ENCODE data around the gene TLNRD1. TPM values are rescaled to one million over a fixed set of nuclear protein-coding genes. Genes with fewer than 3 reads are reported as not detected.

TLNRD1 gene
- total and polyA plus RNA-seq, 11 donors = 3.2 to 30.8 (median 7.9) TPM

DNA sequence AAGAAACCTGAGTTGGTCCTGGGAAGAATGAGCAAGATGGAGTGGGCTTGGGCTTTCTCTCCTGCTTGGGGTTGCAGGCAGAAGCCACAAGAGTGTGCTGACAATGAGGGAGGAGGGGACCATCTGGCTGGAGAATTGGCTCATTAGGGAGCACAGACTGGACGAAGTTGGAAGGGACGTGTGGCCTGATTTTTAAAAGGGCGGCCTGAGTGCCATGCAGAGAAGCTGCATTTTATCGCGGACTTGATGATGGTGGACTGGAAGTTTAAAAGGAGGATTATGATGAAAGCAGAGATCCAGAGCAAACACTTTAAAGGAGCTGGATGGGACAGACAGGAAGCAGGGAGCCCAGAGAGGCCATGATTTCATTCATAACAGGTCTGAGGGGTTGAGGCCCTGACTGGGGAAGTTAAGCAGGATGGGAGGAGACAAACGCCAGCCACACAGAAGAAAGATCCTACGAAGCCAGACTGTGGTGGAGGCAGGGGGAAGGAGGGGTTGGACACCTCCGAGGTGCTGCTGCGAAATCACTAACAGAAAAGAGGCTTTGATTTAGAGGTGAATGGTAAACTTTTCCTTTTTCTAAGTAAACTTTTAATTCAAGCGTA, 23.6 kb downstream of the TLNRD1 start:
- H3K4me3 ChIP-seq = no peak overlapping the region
- DNase-seq (peak in 2 of 5 donors; percentile 21 to 43), ATAC-seq (peak in 3 of 4 donors; percentile 40 to 51 (median 47))
- TF ChIP-seq POLR2A (IDR thresholded peaks at IDR 0.05) = no peak
- TF ChIP-seq, protein P1, sequence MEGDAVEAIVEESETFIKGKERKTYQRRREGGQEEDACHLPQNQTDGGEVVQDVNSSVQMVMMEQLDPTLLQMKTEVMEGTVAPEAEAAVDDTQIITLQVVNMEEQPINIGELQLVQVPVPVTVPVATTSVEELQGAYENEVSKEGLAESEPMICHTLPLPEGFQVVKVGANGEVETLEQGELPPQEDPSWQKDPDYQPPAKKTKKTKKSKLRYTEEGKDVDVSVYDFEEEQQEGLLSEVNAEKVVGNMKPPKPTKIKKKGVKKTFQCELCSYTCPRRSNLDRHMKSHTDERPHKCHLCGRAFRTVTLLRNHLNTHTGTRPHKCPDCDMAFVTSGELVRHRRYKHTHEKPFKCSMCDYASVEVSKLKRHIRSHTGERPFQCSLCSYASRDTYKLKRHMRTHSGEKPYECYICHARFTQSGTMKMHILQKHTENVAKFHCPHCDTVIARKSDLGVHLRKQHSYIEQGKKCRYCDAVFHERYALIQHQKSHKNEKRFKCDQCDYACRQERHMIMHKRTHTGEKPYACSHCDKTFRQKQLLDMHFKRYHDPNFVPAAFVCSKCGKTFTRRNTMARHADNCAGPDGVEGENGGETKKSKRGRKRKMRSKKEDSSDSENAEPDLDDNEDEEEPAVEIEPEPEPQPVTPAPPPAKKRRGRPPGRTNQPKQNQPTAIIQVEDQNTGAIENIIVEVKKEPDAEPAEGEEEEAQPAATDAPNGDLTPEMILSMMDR (IDR thresholded peaks at IDR 0.05) = no peak
- no peaks in the 10 kb centered on the region for H3K27me3 ChIP-seq
- intact Hi-C loops (cut with DNase I) = no loop called here
- peak overlapping the region in 11 of 12 donors; percentile 45 to 93 (median 67) for H3K27ac ChIP-seq
- H3K36me3 ChIP-seq = no peaks in the 10 kb centered on the region
- peaks cover 0 to 63% (median 29%) of the 10 kb centered on the region in 12 donors for H3K4me1 ChIP-seq
- 66 to 71% (median 69%) methylated on average over 10 of the region's 10 CpGs for WGBS, 4 donors
- H3K9me3 ChIP-seq = no peaks in the 10 kb centered on the region

DNA sequence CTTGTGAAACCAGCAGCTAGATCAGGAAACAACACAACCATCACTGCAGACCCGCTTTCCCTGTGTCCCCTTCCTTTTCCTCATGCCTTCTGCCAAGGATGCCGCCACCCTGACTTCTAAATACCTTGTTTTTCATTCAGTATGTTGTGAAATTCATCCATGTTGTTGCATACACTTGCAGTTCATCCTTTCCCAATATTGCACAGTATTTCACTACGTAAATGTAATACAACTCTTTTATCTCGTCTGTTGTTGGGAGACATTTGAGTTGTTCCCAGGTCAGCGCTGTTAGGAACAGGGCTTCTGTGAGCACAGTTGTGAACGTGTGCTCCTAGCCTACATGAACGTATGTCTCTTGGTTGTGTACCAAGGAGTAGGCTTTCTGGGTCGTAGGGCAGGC, 24.2 kb downstream of the TLNRD1 start:
- ATAC-seq = no peak
- peak overlapping the region in 7 of 12 donors; percentile 7 to 93 (median 74) for H3K27ac ChIP-seq

DNA sequence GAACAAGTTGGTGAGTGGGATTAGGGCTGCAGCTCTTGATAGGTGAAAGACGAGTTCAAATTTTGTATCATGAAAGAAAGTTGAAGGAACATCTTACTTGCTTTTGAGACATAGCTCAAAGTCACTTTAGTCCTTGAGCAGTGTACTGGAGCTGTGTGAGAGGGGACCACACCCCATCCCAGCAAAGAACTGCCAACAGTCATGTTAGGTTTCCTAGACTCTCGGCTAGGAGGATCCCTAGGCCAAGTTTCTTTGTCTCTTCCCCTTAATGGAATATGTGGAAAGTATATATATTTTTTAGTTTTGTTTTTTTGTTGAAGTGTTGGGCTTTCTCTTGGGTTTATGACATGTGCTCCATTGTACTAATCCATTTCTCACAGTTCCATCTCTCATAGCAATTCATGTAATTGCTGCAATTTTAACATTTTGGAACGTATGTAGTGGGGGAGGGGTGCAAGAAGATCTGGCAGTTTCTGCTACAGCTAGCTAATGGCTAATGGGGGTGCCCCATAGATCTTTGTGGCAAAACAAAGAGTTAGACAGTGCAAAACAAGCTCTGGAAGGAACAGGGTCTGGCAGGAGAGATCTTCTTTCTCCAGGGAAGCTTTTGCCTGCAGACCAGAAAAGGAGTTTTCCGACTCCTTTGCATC, 25.1 kb downstream of the TLNRD1 start:
- H3K27ac ChIP-seq = peak overlapping the region in 2 of 12 donors; percentile 83 to 93
- H3K4me1 ChIP-seq = peaks cover 0 to 78% (median 37%) of the 10 kb centered on the region in 12 donors
- no peak overlapping the region for H3K4me3 ChIP-seq
- H3K36me3 ChIP-seq = no peaks in the 10 kb centered on the region
- H3K9me3 ChIP-seq = no peaks in the 10 kb centered on the region
- DNase-seq (no peak), ATAC-seq (no peak)
- WGBS, 4 donors = 78 to 88% (median 86%) methylated on average over 4 of the region's 4 CpGs
- TF ChIP-seq, protein P1 (IDR thresholded peaks at IDR 0.05) = no peak
- no peak for TF ChIP-seq POLR2A (IDR thresholded peaks at IDR 0.05)
- no peaks in the 10 kb centered on the region for H3K27me3 ChIP-seq
- intact Hi-C loops (cut with DNase I) = loop anchor here in 1 of 10 donors (5.0 kb wide), 1 partner anchor 36 kb away; no protein-coding TSS in a partner anchor

More for the DNA sequence above, 24.2 kb downstream of the TLNRD1 start:
- H3K9me3 ChIP-seq = no peaks in the 10 kb centered on the region
- H3K4me3 ChIP-seq = no peak overlapping the region
- peaks cover 0 to 69% (median 31%) of the 10 kb centered on the region in 12 donors for H3K4me1 ChIP-seq
- intact Hi-C loops (cut with DNase I) = loop anchor here in 1 of 10 donors (5.0 kb wide), 1 partner anchor 37 kb away; no protein-coding TSS in a partner anchor
- 91 to 95% (median 93%) methylated on average over 8 of the region's 8 CpGs for WGBS, 4 donors
- no peaks in the 10 kb centered on the region for H3K27me3 ChIP-seq
- DNase-seq = no peak
- H3K36me3 ChIP-seq = no peaks in the 10 kb centered on the region
- no peak for TF ChIP-seq POLR2A (IDR thresholded peaks at IDR 0.05)
- TF ChIP-seq, protein P1 (IDR thresholded peaks at IDR 0.05) = no peak
